Measurements from ENCODE around the gene TOMM70. TPM values are rescaled to one million over a fixed set of nuclear protein-coding genes. Genes with fewer than 3 reads are reported as not detected.
"Not testable (repeated sequence)": the region's sequence is repeated elsewhere in the genome, so short reads cannot be mapped to it uniquely, and the experiment has no call there.

The TOMM70 gene
- total and polyA plus RNA-seq, 11 donors, result 25.9 to 67.0 (median 56.2) TPM

GRCh38 chr3:100339786-100340185 is 61.1 kb downstream of the TOMM70 start:
- H3K4me3 ChIP-seq, result no peak overlapping the region
- DNase-seq, result no peak
- intact Hi-C loops (cut with DNase I), result loop anchor here in 3 of 10 donors (5.0 to 10.0 kb wide), 3 partner anchors 45 to 65 kb away; partner anchors contain the start of genes LNP1 (in 2 of the 3) and TOMM70 (in 2 of the 3)
- TF ChIP-seq CTCF (IDR thresholded peaks at IDR 0.05) (no peak), POLR2A (IDR thresholded peaks at IDR 0.05) (no peak)
- 94 to 97% (median 97%) methylated on average over 5 of the region's 5 CpGs for WGBS, 4 donors
- peaks cover 0 to 14% (median 9%) of the 10 kb centered on the region in 12 donors for H3K4me1 ChIP-seq
- H3K27ac ChIP-seq, result no peak overlapping the region
- no peak for ATAC-seq
- peaks cover 0 to 8% (median 0%) of the 10 kb centered on the region in 12 donors for H3K9me3 ChIP-seq
- H3K27me3 ChIP-seq, result no peaks in the 10 kb centered on the region
- peaks cover 0 to 63% (median 46%) of the 10 kb centered on the region in 9 donors for H3K36me3 ChIP-seq

- peaks cover 0 to 55% (median 42%) of the 10 kb centered on the region in 9 donors for H3K36me3 ChIP-seq
- H3K4me1 ChIP-seq, result peaks cover 0 to 17% (median 8%) of the 10 kb centered on the region in 12 donors
- H3K9me3 ChIP-seq, result peaks cover 0 to 8% (median 0%) of the 10 kb centered on the region in 12 donors
- H3K27ac ChIP-seq, result no peak overlapping the region
- DNase-seq (peak in 1 of 5 donors; percentile 20), ATAC-seq (no peak)
- intact Hi-C loops (cut with DNase I), result loop anchor here in 3 of 10 donors (5.0 to 10.0 kb wide), 3 partner anchors 46 to 66 kb away; partner anchors contain the start of genes LNP1 (in 2 of the 3) and TOMM70 (in 2 of the 3)
- no peak overlapping the region for H3K4me3 ChIP-seq
- 61 to 85% (median 68%) methylated on average over 10 of the region's 10 CpGs for WGBS, 4 donors
- no peaks in the 10 kb centered on the region for H3K27me3 ChIP-seq
- no peak for TF ChIP-seq POLR2A (IDR thresholded peaks at IDR 0.05)
- TF ChIP-seq CTCF (IDR thresholded peaks at IDR 0.05), result no peak
Observed at GRCh38 chr3:100338911-100339310, 62.0 kb downstream of the TOMM70 start.

GRCh38 chr3:100336229-100336628 is 64.7 kb downstream of the TOMM70 start:
- peaks cover 0 to 20% (median 8%) of the 10 kb centered on the region in 12 donors for H3K4me1 ChIP-seq
- not testable (repeated sequence) for DNase-seq, ATAC-seq, H3K4me3 ChIP-seq, H3K9me3 ChIP-seq, H3K27me3 ChIP-seq
- 87 to 94% (median 90%) methylated on average over 10 of the region's 10 CpGs for WGBS, 4 donors
- peak overlapping the region in 4 of 12 donors; percentile 77 to 86 (median 84) for H3K27ac ChIP-seq
- intact Hi-C loops (cut with DNase I), result loop anchor here in 3 of 10 donors (5.0 to 10.0 kb wide), 3 partner anchors 49 to 69 kb away; partner anchors contain the start of genes LNP1 (in 2 of the 3) and TOMM70 (in 2 of the 3)
- H3K36me3 ChIP-seq, result peaks cover 0 to 28% (median 22%) of the 10 kb centered on the region in 9 donors

- DNase-seq, result peak in 3 of 5 donors; percentile 14 to 30 (median 22)
- H3K27ac ChIP-seq, result peak overlapping the region in 10 of 12 donors; percentile 43 to 86 (median 82)
- intact Hi-C loops (cut with DNase I), result loop anchor here in 3 of 10 donors (2.0 to 10.0 kb wide), 4 partner anchors 49 to 75 kb away; partner anchors contain the start of genes LNP1 (in 2 of the 3), TOMM70 (in 2 of the 3) and TBC1D23 (in 1 of the 3)
- peaks cover 0 to 20% (median 8%) of the 10 kb centered on the region in 12 donors for H3K4me1 ChIP-seq
- no peak for TF ChIP-seq CTCF (IDR thresholded peaks at IDR 0.05)
- no peak for TF ChIP-seq POLR2A (IDR thresholded peaks at IDR 0.05)
- peak overlapping the region in 11 of 12 donors; percentile 57 to 80 (median 68) for H3K4me3 ChIP-seq
- no peaks in the 10 kb centered on the region for H3K9me3 ChIP-seq
- H3K36me3 ChIP-seq, result peaks cover 0 to 20% (median 14%) of the 10 kb centered on the region in 9 donors
- ATAC-seq, result peak; percentile 12 to 23 (median 19)
- no peaks in the 10 kb centered on the region for H3K27me3 ChIP-seq
- 69 to 75% (median 73%) methylated on average over 14 of the region's 14 CpGs for WGBS, 4 donors
Observed at GRCh38 chr3:100335434-100335833, 65.5 kb downstream of the TOMM70 start.
